SK-N-SH treated with all-trans-retinoic acid at 6 μM for 48 hours (cell line): Measurements from ENCODE around the gene TMEM30B.

Source experiments
- ATAC-seq: fragments of 200-7000 bp; cut with Tn5 transposase; 3 replicates; pipeline ENCODE4 v1.9.1; 2020; ENCODE audit warnings: mild to moderate bottlenecking, moderate library complexity
- ARNTL ChIP-seq: fragments of 450-650 bp; formaldehyde crosslinking; IDR thresholded peaks from 2 replicates; pipeline ENCODE4 v1.5.0; 2020; ENCODE audit warnings: low read depth, mild to moderate bottlenecking, moderate library complexity, borderline replicate concordance
- BACH2 ChIP-seq: fragments of 250-450 bp; sonication (Bioruptor Pico); IDR thresholded peaks from 2 replicates; pipeline ENCODE4 v1.9.0; 2021; ENCODE audit warnings: mild to moderate bottlenecking, borderline replicate concordance
- CSDC2 ChIP-seq: fragments of 250-450 bp; sonication (Bioruptor Pico); IDR thresholded peaks from 2 replicates; pipeline ENCODE4 v1.5.0; 2020; ENCODE audit warnings: mild to moderate bottlenecking, moderate library complexity
- CSRNP3 ChIP-seq: fragments of 250-450 bp; sonication (Bioruptor Pico); IDR thresholded peaks from 2 replicates; pipeline ENCODE4 v1.5.1; 2021; ENCODE audit warnings: mild to moderate bottlenecking, moderate library complexity
- ESRRG ChIP-seq: fragments of 250-450 bp; sonication (Bioruptor Pico); IDR thresholded peaks from 2 replicates; pipeline ENCODE4 v1.6.1; 2021; ENCODE audit warnings: mild to moderate bottlenecking
- ISL1 ChIP-seq: fragments of 250-450 bp; sonication (Bioruptor Pico); IDR thresholded peaks from 2 replicates; pipeline ENCODE4 v2.1.2; 2022; ENCODE audit warnings: mild to moderate bottlenecking, moderate library complexity
- OSR1 ChIP-seq: fragments of 250-450 bp; sonication (Bioruptor Pico); IDR thresholded peaks from 2 replicates; pipeline ENCODE4 v1.8.0; 2022; ENCODE audit warnings: moderate library complexity, mild to moderate bottlenecking, inconsistent platforms
- PATZ1 ChIP-seq: fragments of 250-450 bp; sonication (Bioruptor Pico); IDR thresholded peaks from 2 replicates; pipeline ENCODE4 v1.8.0; 2020; ENCODE audit warnings: mild to moderate bottlenecking, moderate library complexity, borderline replicate concordance
- PPARA ChIP-seq: fragments of 250-450 bp; sonication (Bioruptor Pico); IDR thresholded peaks from 2 replicates; pipeline ENCODE4 v1.5.0; 2020; ENCODE audit warnings: mild to moderate bottlenecking, borderline replicate concordance
- SNAI2 ChIP-seq: fragments of 250-450 bp; sonication (Bioruptor Pico); IDR thresholded peaks from 2 replicates; pipeline ENCODE4 v1.5.0; 2020; ENCODE audit warnings: mild to moderate bottlenecking, moderate library complexity
- TCF4 ChIP-seq: fragments of 250-450 bp; sonication (Bioruptor Pico); IDR thresholded peaks from 2 replicates; pipeline ENCODE4 v1.8.0; 2021; ENCODE audit warnings: mild to moderate bottlenecking, moderate library complexity, borderline replicate concordance
- TOX ChIP-seq: fragments of 250-450 bp; sonication (Bioruptor Pico); IDR thresholded peaks from 2 replicates; pipeline ENCODE4 v1.8.0; 2021; ENCODE audit warnings: mild to moderate bottlenecking, moderate library complexity, borderline replicate concordance
- TSHZ2 ChIP-seq: fragments of 250-450 bp; sonication (Bioruptor Pico); IDR thresholded peaks from 2 replicates; pipeline ENCODE4 v1.5.0; 2020; ENCODE audit warnings: mild to moderate bottlenecking, moderate library complexity
- ZC3H10 ChIP-seq: fragments of 250-450 bp; sonication (Bioruptor Pico); IDR thresholded peaks from 2 replicates; pipeline ENCODE4 v1.5.1; 2021; ENCODE audit warnings: mild to moderate bottlenecking, moderate library complexity
- ZFP3 ChIP-seq: fragments of 250-450 bp; sonication (Bioruptor Pico); IDR thresholded peaks from 2 replicates; pipeline ENCODE4 v1.5.0; 2020; ENCODE audit warnings: mild to moderate bottlenecking, moderate library complexity
- ZFP30 ChIP-seq: fragments of 450-650 bp; formaldehyde crosslinking; IDR thresholded peaks from 2 replicates; pipeline ENCODE4 v1.5.0; 2022; ENCODE audit warnings: mild to moderate bottlenecking, moderate library complexity
- ZNF70 ChIP-seq: fragments of 450-650 bp; formaldehyde crosslinking; IDR thresholded peaks from 2 replicates; pipeline ENCODE4 v1.5.0; 2020; ENCODE audit warnings: mild to moderate bottlenecking, moderate library complexity
- ZNF8 ChIP-seq: fragments of 450-650 bp; formaldehyde crosslinking; IDR thresholded peaks from 2 replicates; pipeline ENCODE4 v1.5.0; 2020; ENCODE audit warnings: mild to moderate bottlenecking, moderate library complexity

The TMEM30B gene

GRCh38 chr14:61281186-61281947 lies at the start of gene TMEM30B:
Gene TMEM30B (minus strand): TSS chr14:61281338. CDS start chr14:61281147, 191 bp downstream.
- TF ChIP-seq SNAI2 (CRISPR knock-in tag) (no peak), ZFP30 (CRISPR knock-in tag) (no peak)
- no peak for ATAC-seq

- ATAC-seq = no peak
Measured at GRCh38 chr14:61330511-61330910, 49.4 kb upstream of the TMEM30B start.

GRCh38 chr14:61329478-61330051 lies 48.4 kb upstream of the TMEM30B start:
- no peak for ATAC-seq
- TF ChIP-seq ISL1 (no peak), TCF4 (CRISPR knock-in tag) (no peak)

More at GRCh38 chr14:61330511-61330910, 49.4 kb upstream of the TMEM30B start:
- TF ChIP-seq ZNF8 (CRISPR knock-in tag) (no peak), SNAI2 (CRISPR knock-in tag) (no peak), ESRRG (CRISPR knock-in tag) (no peak), ZC3H10 (CRISPR knock-in tag) (no peak), CSRNP3 (no peak), ISL1 (no peak), TCF4 (CRISPR knock-in tag) (no peak), OSR1 (CRISPR knock-in tag) (no peak), ZFP3 (CRISPR knock-in tag) (no peak), TOX (CRISPR knock-in tag) (no peak), BACH2 (no peak), ARNTL (no peak), PATZ1 (CRISPR knock-in tag) (no peak), CSDC2 (CRISPR knock-in tag) (no peak)

- no peak for TF ChIP-seq ARNTL
- no peak for TF ChIP-seq PPARA (CRISPR knock-in tag)
- no peak for TF ChIP-seq ZFP3 (CRISPR knock-in tag)
- no peak for TF ChIP-seq ISL1
- no peak for TF ChIP-seq ZNF70 (CRISPR knock-in tag)
- no peak for TF ChIP-seq SNAI2 (CRISPR knock-in tag)
- no peak for TF ChIP-seq CSDC2 (CRISPR knock-in tag)
- TF ChIP-seq OSR1 (CRISPR knock-in tag) = no peak
- no peak for TF ChIP-seq ESRRG (CRISPR knock-in tag)
- ATAC-seq = no peak
Measured at GRCh38 chr14:61328626-61329262, 47.6 kb upstream of the TMEM30B start.

GRCh38 chr14:61326847-61327246 lies 45.7 kb upstream of the TMEM30B start:
- ATAC-seq = no peak
- TF ChIP-seq ZFP30 (CRISPR knock-in tag) = no peak
- TF ChIP-seq ISL1 = no peak
- no peak for TF ChIP-seq TSHZ2
- no peak for TF ChIP-seq SNAI2 (CRISPR knock-in tag)
- TF ChIP-seq ZFP3 (CRISPR knock-in tag) = no peak
- TF ChIP-seq PPARA (CRISPR knock-in tag) = no peak
- no peak for TF ChIP-seq TCF4 (CRISPR knock-in tag)
- TF ChIP-seq, all 23 proteins: peak for 0
